Inflammatory macrophage treated with lipopolysaccharide for 4 hours (primary cell): ENCODE results near the gene PRKCB.

Source experiments
- DNase-seq: peaks from one replicate; pipeline ENCODE4 v3.0.0-alpha.2; 2020

Gene PRKCB

DNA sequence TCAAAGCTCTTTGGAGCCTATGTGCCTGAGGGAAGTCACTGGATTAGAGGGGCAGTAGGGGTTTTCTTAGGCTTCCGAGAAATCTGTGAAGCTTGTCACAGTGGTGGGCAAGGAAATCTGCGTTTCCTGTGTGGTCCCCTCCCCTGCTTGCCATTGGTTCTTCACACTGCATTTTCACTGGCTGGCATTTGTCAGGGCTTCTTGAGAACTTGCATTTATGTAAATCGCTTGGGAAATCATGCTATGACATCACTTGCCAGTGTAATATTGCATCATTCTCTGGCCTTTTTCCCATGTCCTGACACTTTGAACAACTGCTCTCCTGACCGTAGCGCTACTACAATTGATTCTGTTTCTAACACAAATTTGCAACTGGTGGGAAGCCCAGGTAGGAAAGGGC is 422.2 kb downstream of the PRKCB start:
- peak; percentile 58 for DNase-seq

- DNase-seq, result peak; percentile 65
Observed at GRCh38 chr16:24258791-24259190, 423.0 kb downstream of the PRKCB start.

- peak; percentile 60 for DNase-seq
Observed at GRCh38 chr16:24262816-24263215, 427.0 kb downstream of the PRKCB start.
